ENCODE results near the gene UBAP1. TPM values are rescaled to one million over a fixed set of nuclear protein-coding genes. Genes with fewer than 3 reads are reported as not detected.
A peak's percentile ranks its signal among the peaks of the same experiment; 100 is the strongest.
"Not testable (repeated sequence)": the region's sequence is repeated elsewhere in the genome, so short reads cannot be mapped to it uniquely, and the experiment has no call there.

Gene UBAP1
- total RNA-seq, 2 donors from 2014 or later: 63.3 to 68.2 TPM

GRCh38 chr9:34219421-34219820 lies 40.6 kb downstream of the UBAP1 start:
- DNase-seq (no peak), ATAC-seq (no peak)
- Mint-ChIP-seq H3K27me3 (no peaks in the 10 kb centered on the region), H3K36me3 (ENCODE audit: low read depth) (no peaks in the 10 kb centered on the region), H3K4me3 (no peak overlapping the region), H3K27ac (no peak overlapping the region), H3K4me1 (peaks cover 19% of the 10 kb centered on the region)
- no peaks in the 10 kb centered on the region for H3K9me3 ChIP-seq (ENCODE audit: control insufficient read depth, low read length, poor library complexity, severe bottlenecking)

- no peaks in the 10 kb centered on the region for H3K9me3 ChIP-seq (ENCODE audit: control insufficient read depth, low read length, poor library complexity, severe bottlenecking)
- Mint-ChIP-seq H3K27me3 (no peaks in the 10 kb centered on the region), H3K4me1 (peaks cover 16% of the 10 kb centered on the region), H3K36me3 (ENCODE audit: low read depth) (no peaks in the 10 kb centered on the region), H3K27ac (peak overlapping the region; percentile 66), H3K4me3 (peak overlapping the region; percentile 2)
- DNase-seq: no peak
- ATAC-seq: no peak
Observed at GRCh38 chr9:34220218-34220617, 41.4 kb downstream of the UBAP1 start.

- no peaks in the 10 kb centered on the region for H3K9me3 ChIP-seq (ENCODE audit: control insufficient read depth, low read length, poor library complexity, severe bottlenecking)
- H3K4me3 Mint-ChIP-seq: no peak overlapping the region
- no peaks in the 10 kb centered on the region for H3K27me3 Mint-ChIP-seq
- H3K4me1 Mint-ChIP-seq: peaks cover 17% of the 10 kb centered on the region
- H3K36me3 Mint-ChIP-seq (ENCODE audit: low read depth): no peaks in the 10 kb centered on the region
- peak overlapping the region; percentile 60 for H3K27ac Mint-ChIP-seq
- no peak for ATAC-seq
- no peak for DNase-seq
Observed at GRCh38 chr9:34224349-34224748, 45.5 kb downstream of the UBAP1 start.

- not testable (repeated sequence) for H3K27ac Mint-ChIP-seq
Observed at GRCh38 chr9:34226144-34226760, 47.4 kb downstream of the UBAP1 start.

GRCh38 chr9:34227445-34227844 lies 48.6 kb downstream of the UBAP1 start:
- ATAC-seq (no peak), DNase-seq (no peak)
- Mint-ChIP-seq H3K36me3 (ENCODE audit: low read depth) (no peaks in the 10 kb centered on the region), H3K27me3 (no peaks in the 10 kb centered on the region), H3K4me3 (no peak overlapping the region), H3K27ac (no peak overlapping the region), H3K4me1 (peaks cover 11% of the 10 kb centered on the region)
- H3K9me3 ChIP-seq (ENCODE audit: control insufficient read depth, low read length, poor library complexity, severe bottlenecking): no peaks in the 10 kb centered on the region

More at GRCh38 chr9:34226144-34226760, 47.4 kb downstream of the UBAP1 start:
- H3K36me3 Mint-ChIP-seq (ENCODE audit: low read depth); H3K9me3 ChIP-seq (ENCODE audit: control insufficient read depth, low read length, poor library complexity, severe bottlenecking); DNase-seq; H3K27me3 Mint-ChIP-seq; H3K4me3 Mint-ChIP-seq; ATAC-seq: not testable (repeated sequence)
- peaks cover 15% of the 10 kb centered on the region for H3K4me1 Mint-ChIP-seq

- H3K27me3 Mint-ChIP-seq: no peaks in the 10 kb centered on the region
- H3K9me3 ChIP-seq (ENCODE audit: control insufficient read depth, low read length, poor library complexity, severe bottlenecking): no peaks in the 10 kb centered on the region
- ATAC-seq: no peak
- peak overlapping the region; percentile 39 for H3K27ac Mint-ChIP-seq
- no peaks in the 10 kb centered on the region for H3K36me3 Mint-ChIP-seq (ENCODE audit: low read depth)
- DNase-seq: no peak
- H3K4me3 Mint-ChIP-seq: no peak overlapping the region
- H3K4me1 Mint-ChIP-seq: peaks cover 13% of the 10 kb centered on the region
Observed at GRCh38 chr9:34230556-34230955, 51.7 kb downstream of the UBAP1 start.

- no peak for ATAC-seq
Observed at GRCh38 chr9:34232201-34232600, 53.4 kb downstream of the UBAP1 start.

GRCh38 chr9:34233672-34234071 lies 54.8 kb downstream of the UBAP1 start:
- DNase-seq: no peak
- H3K4me1 Mint-ChIP-seq: peaks cover 27% of the 10 kb centered on the region
- H3K9me3 ChIP-seq (ENCODE audit: control insufficient read depth, low read length, poor library complexity, severe bottlenecking): no peaks in the 10 kb centered on the region
- H3K4me3 Mint-ChIP-seq: no peak overlapping the region
- H3K27me3 Mint-ChIP-seq: no peaks in the 10 kb centered on the region
- no peak for ATAC-seq
- peaks cover 7% of the 10 kb centered on the region for H3K36me3 Mint-ChIP-seq (ENCODE audit: low read depth)
- no peak overlapping the region for H3K27ac Mint-ChIP-seq

More at GRCh38 chr9:34232201-34232600, 53.4 kb downstream of the UBAP1 start:
- H3K36me3 Mint-ChIP-seq (ENCODE audit: low read depth): peaks cover 7% of the 10 kb centered on the region
- peaks cover 20% of the 10 kb centered on the region for H3K4me1 Mint-ChIP-seq
- H3K27ac Mint-ChIP-seq: no peak overlapping the region
- H3K9me3 ChIP-seq (ENCODE audit: control insufficient read depth, low read length, poor library complexity, severe bottlenecking): no peaks in the 10 kb centered on the region
- no peak for DNase-seq
- H3K27me3 Mint-ChIP-seq: no peaks in the 10 kb centered on the region
- H3K4me3 Mint-ChIP-seq: no peak overlapping the region

GRCh38 chr9:34237836-34238235 lies 59.0 kb downstream of the UBAP1 start:
- H3K9me3 ChIP-seq (ENCODE audit: control insufficient read depth, low read length, poor library complexity, severe bottlenecking): no peaks in the 10 kb centered on the region
- peaks cover 34% of the 10 kb centered on the region for H3K4me1 Mint-ChIP-seq
- no peak for ATAC-seq
- DNase-seq: no peak
- peaks cover 9% of the 10 kb centered on the region for H3K36me3 Mint-ChIP-seq (ENCODE audit: low read depth)
- H3K27me3 Mint-ChIP-seq: no peaks in the 10 kb centered on the region
- no peak overlapping the region for H3K4me3 Mint-ChIP-seq
- H3K27ac Mint-ChIP-seq: no peak overlapping the region

- DNase-seq (no peak), ATAC-seq (no peak)
- Mint-ChIP-seq H3K36me3 (ENCODE audit: low read depth) (peaks cover 9% of the 10 kb centered on the region), H3K4me1 (peaks cover 32% of the 10 kb centered on the region), H3K4me3 (no peak overlapping the region), H3K27me3 (no peaks in the 10 kb centered on the region), H3K27ac (peak overlapping the region; percentile 70)
- H3K9me3 ChIP-seq (ENCODE audit: control insufficient read depth, low read length, poor library complexity, severe bottlenecking): no peaks in the 10 kb centered on the region
Observed at GRCh38 chr9:34240006-34240405, 61.2 kb downstream of the UBAP1 start.

GRCh38 chr9:34242830-34243229 lies 64.0 kb downstream of the UBAP1 start:
- Mint-ChIP-seq H3K27ac (peak overlapping the region; percentile 56), H3K27me3 (no peaks in the 10 kb centered on the region), H3K4me1 (peaks cover 23% of the 10 kb centered on the region), H3K36me3 (ENCODE audit: low read depth) (peaks cover 3% of the 10 kb centered on the region), H3K4me3 (no peak overlapping the region)
- ATAC-seq (no peak), DNase-seq (no peak)
- H3K9me3 ChIP-seq (ENCODE audit: control insufficient read depth, low read length, poor library complexity, severe bottlenecking): no peaks in the 10 kb centered on the region

GRCh38 chr9:34245212-34245611 lies 66.4 kb downstream of the UBAP1 start:
- peaks cover 14% of the 10 kb centered on the region for H3K4me1 Mint-ChIP-seq
- not testable (repeated sequence) for H3K36me3 Mint-ChIP-seq (ENCODE audit: low read depth); DNase-seq; H3K27ac Mint-ChIP-seq; H3K4me3 Mint-ChIP-seq; ATAC-seq; H3K27me3 Mint-ChIP-seq; H3K9me3 ChIP-seq (ENCODE audit: control insufficient read depth, low read length, poor library complexity, severe bottlenecking)

GRCh38 chr9:34246453-34246852 lies 67.6 kb downstream of the UBAP1 start:
- ATAC-seq: no peak
- peaks cover 12% of the 10 kb centered on the region for H3K4me1 Mint-ChIP-seq
- peak overlapping the region; percentile 51 for H3K27ac Mint-ChIP-seq
- no peaks in the 10 kb centered on the region for H3K9me3 ChIP-seq (ENCODE audit: control insufficient read depth, low read length, poor library complexity, severe bottlenecking)
- no peaks in the 10 kb centered on the region for H3K27me3 Mint-ChIP-seq
- no peak overlapping the region for H3K4me3 Mint-ChIP-seq
- DNase-seq: no peak
- H3K36me3 Mint-ChIP-seq (ENCODE audit: low read depth): peaks cover 5% of the 10 kb centered on the region

GRCh38 chr9:34247782-34248181 lies 68.9 kb downstream of the UBAP1 start:
- H3K4me3 Mint-ChIP-seq; H3K36me3 Mint-ChIP-seq (ENCODE audit: low read depth); DNase-seq; H3K9me3 ChIP-seq (ENCODE audit: control insufficient read depth, low read length, poor library complexity, severe bottlenecking); H3K27ac Mint-ChIP-seq; H3K27me3 Mint-ChIP-seq; ATAC-seq: not testable (repeated sequence)
- peaks cover 11% of the 10 kb centered on the region for H3K4me1 Mint-ChIP-seq

Data from T-helper 17 cell (primary cell).